Thoracic aorta (tissue), 2 donors: Measurements from ENCODE around the gene NTRK2. TPM values are rescaled to one million over a fixed set of nuclear protein-coding genes. Genes with fewer than 3 reads are reported as not detected.

Source experiments
- ATAC-seq: fragments of 150-250 bp; one replicate; pipeline ENCODE4 v1.8.0; 2017; ENCODE audit warnings: low read depth; ENCODE audit not compliant: insufficient number of reproducible peaks, low FRiP score
- DNase-seq: peaks from one replicate; pipeline ENCODE4 v3.0.0-alpha.2; 2020; ENCODE audit warnings: low spot score
- H3K27ac ChIP-seq, 2 donors: fragments of 200-600 bp; sonication (generic); 1 replicate in 1 of 2; 2 replicates in 1 of 2; pipeline ENCODE4 v1.5.1; 2016; ENCODE audit warnings: mild to moderate bottlenecking in 2 of 2, moderate library complexity in 2 of 2
- H3K27me3 ChIP-seq: fragments of 200-600 bp; sonication (generic); replicated peaks from 2 replicates; pipeline ENCODE4 v1.6.0; 2016; ENCODE audit warnings: mild to moderate bottlenecking; ENCODE audit not compliant: insufficient read depth
- H3K36me3 ChIP-seq: fragments of 200-600 bp; sonication (generic); one replicate; pipeline ENCODE4 v1.5.1; 2016
- H3K4me1 ChIP-seq, 2 donors: fragments of 200-600 bp; sonication (generic); 1 replicate in 1 of 2; 2 replicates in 1 of 2; pipeline versions ENCODE4 v1.5.1 to v1.6.0; 2016; ENCODE audit warnings: low read depth in 2 of 2, mild to moderate bottlenecking in 1 of 2; ENCODE audit not compliant: control insufficient read depth in 1 of 2
- H3K4me3 ChIP-seq: fragments of 200-600 bp; sonication (generic); 2 replicates; pipeline ENCODE4 v1.5.1; 2016; ENCODE audit warnings: mild to moderate bottlenecking
- H3K9me3 ChIP-seq: fragments of 200-600 bp; sonication (generic); 2 replicates; pipeline ENCODE4 v1.5.1; 2016
- total RNA-seq, 2 donors: library from RNA; depleted of rRNA; stranded (reverse); fragments of >200 nt; gene quantifications; one replicate each; pipeline versions ENCODE4 v1.1.0 to v1.2.3, GENCODE V29; 2016
- TF ChIP-seq, protein P1 (sequence below): fragments of 200-600 bp; sonication (generic); IDR thresholded peaks from one replicate; pipeline ENCODE4 v1.5.1; 2019; ENCODE audit warnings: antibody characterized with exemption

Gene NTRK2
- total RNA-seq, 2 donors from 2014 or later = 12.6 to 27.9 TPM

DNA sequence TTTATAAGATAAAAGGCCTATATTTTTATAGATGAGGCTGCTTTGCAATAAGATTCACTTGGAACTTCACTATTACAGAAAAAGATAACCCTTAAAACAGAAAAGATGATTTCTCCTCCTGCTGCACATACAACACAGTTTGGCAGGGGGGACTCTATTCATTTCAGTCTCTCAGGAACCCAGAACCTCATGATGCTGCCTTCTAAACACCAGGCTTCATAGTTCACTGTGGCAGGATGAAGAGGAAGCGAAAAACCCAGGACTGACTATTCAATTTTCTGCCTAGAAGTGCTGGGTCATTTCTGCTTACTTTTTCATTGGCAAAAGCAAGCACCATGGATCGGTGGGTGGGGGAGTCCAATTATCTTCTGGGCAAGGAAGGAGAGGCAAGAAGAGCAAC lies 179.5 kb downstream of the NTRK2 start:
- ATAC-seq = no peak
- peaks cover 17 to 33% of the 10 kb centered on the region in 2 donors for H3K4me1 ChIP-seq
- no peak overlapping the region for H3K27ac ChIP-seq
- no peaks in the 10 kb centered on the region for H3K36me3 ChIP-seq
- TF ChIP-seq, protein P1, sequence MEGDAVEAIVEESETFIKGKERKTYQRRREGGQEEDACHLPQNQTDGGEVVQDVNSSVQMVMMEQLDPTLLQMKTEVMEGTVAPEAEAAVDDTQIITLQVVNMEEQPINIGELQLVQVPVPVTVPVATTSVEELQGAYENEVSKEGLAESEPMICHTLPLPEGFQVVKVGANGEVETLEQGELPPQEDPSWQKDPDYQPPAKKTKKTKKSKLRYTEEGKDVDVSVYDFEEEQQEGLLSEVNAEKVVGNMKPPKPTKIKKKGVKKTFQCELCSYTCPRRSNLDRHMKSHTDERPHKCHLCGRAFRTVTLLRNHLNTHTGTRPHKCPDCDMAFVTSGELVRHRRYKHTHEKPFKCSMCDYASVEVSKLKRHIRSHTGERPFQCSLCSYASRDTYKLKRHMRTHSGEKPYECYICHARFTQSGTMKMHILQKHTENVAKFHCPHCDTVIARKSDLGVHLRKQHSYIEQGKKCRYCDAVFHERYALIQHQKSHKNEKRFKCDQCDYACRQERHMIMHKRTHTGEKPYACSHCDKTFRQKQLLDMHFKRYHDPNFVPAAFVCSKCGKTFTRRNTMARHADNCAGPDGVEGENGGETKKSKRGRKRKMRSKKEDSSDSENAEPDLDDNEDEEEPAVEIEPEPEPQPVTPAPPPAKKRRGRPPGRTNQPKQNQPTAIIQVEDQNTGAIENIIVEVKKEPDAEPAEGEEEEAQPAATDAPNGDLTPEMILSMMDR = no peak
- H3K4me3 ChIP-seq = no peak overlapping the region
- no peak for DNase-seq
- no peaks in the 10 kb centered on the region for H3K27me3 ChIP-seq
- H3K9me3 ChIP-seq = no peaks in the 10 kb centered on the region

DNA sequence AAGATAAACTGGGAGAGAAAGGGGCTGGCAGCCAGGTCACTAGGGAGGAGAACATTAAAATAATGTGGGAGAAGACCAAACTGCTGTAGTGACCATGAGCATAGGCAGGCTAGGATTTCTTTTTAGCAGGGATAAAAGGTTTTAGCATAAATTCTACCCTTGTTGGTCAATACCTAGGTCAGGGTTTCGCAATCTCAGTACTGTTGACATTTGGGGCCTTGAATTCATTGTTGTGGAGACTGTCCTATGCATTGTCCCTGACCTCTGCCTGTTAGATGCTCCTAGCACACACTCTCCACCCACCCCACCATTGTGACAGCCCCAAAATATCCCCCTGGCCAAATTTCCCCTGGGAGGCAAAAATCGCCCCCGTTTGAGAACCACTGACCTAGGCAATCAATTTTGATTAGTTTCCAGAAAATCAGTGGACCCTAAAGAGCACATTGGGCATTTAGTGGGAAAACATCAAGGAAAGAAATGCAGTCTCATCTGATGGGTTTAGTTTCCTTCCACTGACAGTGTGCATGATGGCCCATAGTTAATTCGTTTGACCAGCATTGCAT lies 181.4 kb downstream of the NTRK2 start:
- Histone ChIP-seq H3K27me3 (no peaks in the 10 kb centered on the region), H3K9me3 (no peaks in the 10 kb centered on the region), H3K4me3 (no peak overlapping the region), H3K4me1 (peaks cover 17 to 39% of the 10 kb centered on the region in 2 donors), H3K36me3 (no peaks in the 10 kb centered on the region), H3K27ac (peak overlapping the region in 1 of 2 donors; percentile 10)
- ATAC-seq = no peak
- no peak for DNase-seq
- TF ChIP-seq, protein P1 = no peak

DNA sequence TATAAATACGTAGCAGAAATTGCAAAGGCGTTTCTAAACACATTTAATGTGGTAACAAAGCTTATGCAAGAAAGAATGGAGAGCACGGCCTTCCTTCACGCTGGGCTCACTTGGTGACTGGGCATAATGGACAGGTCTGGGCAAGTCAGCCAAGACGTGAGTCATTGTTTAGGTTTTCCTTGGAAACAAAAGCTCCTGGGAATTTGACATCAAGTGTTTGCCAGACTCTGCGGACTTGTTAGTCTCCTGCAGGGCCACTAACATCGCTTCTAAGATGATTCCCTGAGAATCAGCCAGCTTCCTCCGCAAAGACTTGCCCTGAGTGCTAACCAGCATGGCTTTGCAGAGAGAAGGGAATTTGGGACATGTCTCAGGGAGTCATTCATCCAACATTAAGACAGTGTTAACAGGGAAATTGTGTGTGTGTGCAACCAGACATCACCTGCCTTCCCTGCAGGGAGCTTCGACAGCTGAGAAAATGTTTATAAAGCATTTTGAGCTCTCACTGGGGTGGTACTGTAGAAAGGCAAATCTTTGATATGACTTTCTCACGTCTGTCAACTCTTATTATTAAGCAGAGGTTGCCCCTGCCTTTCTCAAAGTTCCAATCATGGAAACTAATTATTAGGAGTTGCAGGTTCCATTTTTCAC lies 182.5 kb downstream of the NTRK2 start:
- H3K36me3 ChIP-seq = no peaks in the 10 kb centered on the region
- ATAC-seq = peak; percentile 89
- no peaks in the 10 kb centered on the region for H3K9me3 ChIP-seq
- peak overlapping the region in 1 of 2 donors; percentile 54 for H3K27ac ChIP-seq
- H3K27me3 ChIP-seq = no peaks in the 10 kb centered on the region
- peak overlapping the region; percentile 34 for H3K4me3 ChIP-seq
- TF ChIP-seq, protein P1 = no peak
- peaks cover 17 to 51% of the 10 kb centered on the region in 2 donors for H3K4me1 ChIP-seq
- peak; percentile 56 for DNase-seq

DNA sequence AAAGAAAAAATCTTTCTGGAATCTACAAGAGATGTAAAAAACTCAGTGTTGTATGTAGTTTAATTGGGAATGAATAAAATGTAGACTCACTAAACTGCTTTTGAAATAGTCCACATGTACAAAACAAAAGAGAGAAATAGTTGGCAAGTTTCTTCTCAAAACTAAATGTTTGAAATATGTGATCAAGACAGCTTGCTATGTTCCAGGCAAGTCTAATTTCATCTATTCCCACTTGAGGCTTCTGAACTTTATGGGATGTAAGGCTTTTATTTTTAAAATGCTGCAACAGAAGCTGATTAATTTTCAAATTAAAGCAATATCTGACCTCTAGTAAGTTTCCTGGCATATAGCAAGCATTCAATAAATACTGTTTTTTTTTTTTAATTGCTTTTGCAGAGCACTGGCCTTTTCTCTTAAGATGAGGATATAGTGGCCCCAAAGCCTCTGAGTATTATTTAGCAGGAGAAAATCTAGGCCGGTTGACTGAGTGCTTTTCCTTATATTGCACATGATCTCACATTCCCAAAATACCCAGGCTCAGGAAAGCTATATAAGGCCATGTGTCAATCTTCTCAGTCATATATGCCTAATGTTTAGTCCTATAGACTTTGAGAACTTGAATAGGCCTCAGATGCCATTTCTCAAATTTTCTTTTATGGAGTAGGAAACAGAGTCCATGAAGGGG lies 183.2 kb downstream of the NTRK2 start:
- Histone ChIP-seq H3K4me1 (peaks cover 20 to 52% of the 10 kb centered on the region in 2 donors), H3K9me3 (no peaks in the 10 kb centered on the region), H3K36me3 (no peaks in the 10 kb centered on the region), H3K27ac (peak overlapping the region in 1 of 2 donors; percentile 54), H3K4me3 (no peak overlapping the region), H3K27me3 (no peaks in the 10 kb centered on the region)
- ATAC-seq (no peak), DNase-seq (no peak)
- TF ChIP-seq, protein P1 = no peak

DNA sequence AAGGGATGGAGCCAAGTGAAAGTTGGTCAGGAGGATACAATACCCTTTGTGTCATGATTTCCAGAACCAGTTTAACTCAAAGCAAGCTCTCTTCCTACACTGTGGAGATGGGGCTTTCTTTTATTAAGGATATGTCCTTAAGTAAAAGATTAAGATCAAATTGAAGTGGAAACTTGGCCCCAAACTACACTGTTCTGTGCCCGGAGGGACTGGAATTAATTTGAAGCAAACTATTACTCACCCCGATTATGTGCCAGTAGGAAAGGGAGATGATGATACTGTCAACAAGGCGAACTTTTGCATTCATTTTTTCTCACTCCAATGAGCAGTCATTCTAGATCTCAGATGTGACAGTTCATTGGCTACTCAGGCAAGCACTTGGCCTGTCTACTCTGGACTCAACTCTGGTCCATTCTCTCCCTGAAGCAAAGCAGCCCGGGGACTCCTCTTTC lies 186.7 kb downstream of the NTRK2 start:
- Histone ChIP-seq H3K27ac (peak overlapping the region; percentile 37 to 45), H3K4me3 (no peak overlapping the region), H3K4me1 (peaks cover 18 to 44% of the 10 kb centered on the region in 2 donors), H3K36me3 (no peaks in the 10 kb centered on the region), H3K9me3 (no peaks in the 10 kb centered on the region), H3K27me3 (no peaks in the 10 kb centered on the region)
- peak; percentile 47 for ATAC-seq
- TF ChIP-seq, protein P1 = no peak
- no peak for DNase-seq
